ENCODE data around the gene BNC2. TPM values are rescaled to one million over a fixed set of nuclear protein-coding genes. Genes with fewer than 3 reads are reported as not detected.

Gene BNC2
- total RNA-seq, 1 experiment from 2014 or later: 11.7 TPM

DNA sequence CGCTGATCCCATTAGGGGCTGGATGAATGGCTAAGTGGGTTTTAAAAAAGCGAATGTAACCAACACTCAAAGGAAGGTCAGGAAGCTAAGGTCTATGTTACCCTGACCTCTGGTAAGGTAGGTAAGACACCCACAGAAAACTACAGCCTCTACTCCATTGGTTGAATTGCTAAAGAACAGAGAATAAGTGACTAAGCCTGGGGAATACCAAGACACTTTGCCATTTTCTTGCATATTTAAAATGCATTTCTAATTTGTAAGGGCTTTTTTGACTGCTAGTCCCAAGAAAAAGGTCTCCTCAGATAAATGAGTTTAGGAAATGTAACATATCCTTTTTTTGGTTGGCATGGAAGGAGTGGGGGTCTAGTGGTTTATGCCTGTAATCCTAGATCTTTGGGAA lies 368.7 kb downstream of the BNC2 start:
- H3F3A ChIP-seq (ENCODE audit: low read length, unreplicated experiment): no peaks in the 10 kb centered on the region
- no peaks in the 10 kb centered on the region for H3K27me3 ChIP-seq (ENCODE audit: low read length)
- no peak for ATAC-seq
- H3K4me2 ChIP-seq (ENCODE audit: low read length): peak overlapping the region; percentile 52; the same call in 1 of the 2 replicates
- intact Hi-C loops (cut with micrococcal nuclease): no loop called here
- H3K27ac ChIP-seq (ENCODE audit: low read length): peak overlapping the region; percentile 42
- no peak overlapping the region for H2AFZ ChIP-seq (ENCODE audit: low read length)
- H3K9ac ChIP-seq (ENCODE audit: low read length): no peak overlapping the region
- no peaks in the 10 kb centered on the region for H3K9me2 ChIP-seq (replicated peaks; ENCODE audit: low read length)
- H3K4me3 ChIP-seq (ENCODE audit: low read length): no peak overlapping the region
- H3K4me1 ChIP-seq (ENCODE audit: insufficient read depth, low read length): peaks cover 29% of the 10 kb centered on the region
- ChIA-PET CTCF (no interaction called here), POLR2A (ENCODE audit: unreplicated experiment) (no interaction called here)
- no peaks in the 10 kb centered on the region for H3K9me3 ChIP-seq (ENCODE audit: low read length)
- H3K36me3 ChIP-seq (ENCODE audit: low read depth, low read length): no peaks in the 10 kb centered on the region
- no peak for DNase-seq
- no TSS peak for BruUV-seq (replicated peaks)
- no peaks in the 10 kb centered on the region for H3K79me2 ChIP-seq (ENCODE audit: low read length)
- TF ChIP-seq EZH2 (IDR thresholded peaks at IDR 0.05; ENCODE audit: low read length, unreplicated experiment): no peak
- TF ChIP-seq, protein P1, sequence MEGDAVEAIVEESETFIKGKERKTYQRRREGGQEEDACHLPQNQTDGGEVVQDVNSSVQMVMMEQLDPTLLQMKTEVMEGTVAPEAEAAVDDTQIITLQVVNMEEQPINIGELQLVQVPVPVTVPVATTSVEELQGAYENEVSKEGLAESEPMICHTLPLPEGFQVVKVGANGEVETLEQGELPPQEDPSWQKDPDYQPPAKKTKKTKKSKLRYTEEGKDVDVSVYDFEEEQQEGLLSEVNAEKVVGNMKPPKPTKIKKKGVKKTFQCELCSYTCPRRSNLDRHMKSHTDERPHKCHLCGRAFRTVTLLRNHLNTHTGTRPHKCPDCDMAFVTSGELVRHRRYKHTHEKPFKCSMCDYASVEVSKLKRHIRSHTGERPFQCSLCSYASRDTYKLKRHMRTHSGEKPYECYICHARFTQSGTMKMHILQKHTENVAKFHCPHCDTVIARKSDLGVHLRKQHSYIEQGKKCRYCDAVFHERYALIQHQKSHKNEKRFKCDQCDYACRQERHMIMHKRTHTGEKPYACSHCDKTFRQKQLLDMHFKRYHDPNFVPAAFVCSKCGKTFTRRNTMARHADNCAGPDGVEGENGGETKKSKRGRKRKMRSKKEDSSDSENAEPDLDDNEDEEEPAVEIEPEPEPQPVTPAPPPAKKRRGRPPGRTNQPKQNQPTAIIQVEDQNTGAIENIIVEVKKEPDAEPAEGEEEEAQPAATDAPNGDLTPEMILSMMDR (conservative IDR thresholded peaks at IDR 0.05; ENCODE audit: low read depth, low read length): no peak
- no peaks in the 10 kb centered on the region for H4K20me1 ChIP-seq (ENCODE audit: low read length)

DNA sequence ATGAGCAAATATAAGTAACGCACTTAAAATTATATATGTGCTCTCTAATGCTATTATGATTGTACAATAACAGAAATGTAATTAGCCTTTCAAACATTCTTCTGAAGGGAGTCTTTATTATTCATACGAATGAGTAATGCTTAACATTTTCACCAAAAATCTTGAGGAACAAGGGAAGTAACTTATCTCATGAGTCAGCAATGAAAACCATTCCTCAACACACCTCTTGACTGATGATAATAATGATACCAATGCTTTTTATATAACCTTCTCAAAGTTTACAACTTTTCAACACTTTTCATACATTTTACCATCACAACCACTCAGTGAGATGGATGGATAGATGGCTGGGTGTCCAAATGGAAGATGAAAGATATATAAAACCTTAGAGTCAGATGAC lies 369.3 kb downstream of the BNC2 start:
- Histone ChIP-seq H3K27ac (ENCODE audit: low read length) (peak overlapping the region; percentile 48), H3K4me1 (ENCODE audit: insufficient read depth, low read length) (peaks cover 29% of the 10 kb centered on the region), H3K9ac (ENCODE audit: low read length) (no peak overlapping the region), H3K9me2 (replicated peaks; ENCODE audit: low read length) (no peaks in the 10 kb centered on the region), H4K20me1 (ENCODE audit: low read length) (no peaks in the 10 kb centered on the region), H3K4me3 (ENCODE audit: low read length) (no peak overlapping the region), H3F3A (ENCODE audit: low read length, unreplicated experiment) (no peaks in the 10 kb centered on the region), H3K4me2 (ENCODE audit: low read length) (peak overlapping the region; percentile 52), H3K79me2 (ENCODE audit: low read length) (no peaks in the 10 kb centered on the region), H3K9me3 (ENCODE audit: low read length) (no peaks in the 10 kb centered on the region), H3K36me3 (ENCODE audit: low read depth, low read length) (no peaks in the 10 kb centered on the region), H3K27me3 (ENCODE audit: low read length) (no peaks in the 10 kb centered on the region), H2AFZ (ENCODE audit: low read length) (no peak overlapping the region)
- ChIA-PET CTCF (no interaction called here), POLR2A (ENCODE audit: unreplicated experiment) (no interaction called here)
- BruUV-seq (replicated peaks): no TSS peak
- peak; percentile 76 for DNase-seq
- ATAC-seq: peak; percentile 78
- intact Hi-C loops (cut with micrococcal nuclease): no loop called here
- no peak for TF ChIP-seq EZH2phosphoT487 (IDR thresholded peaks at IDR 0.05; ENCODE audit: borderline replicate concordance, low read length)
- TF ChIP-seq, protein P1 (conservative IDR thresholded peaks at IDR 0.05; ENCODE audit: low read depth, low read length): no peak
- TF ChIP-seq EZH2 (IDR thresholded peaks at IDR 0.05; ENCODE audit: low read length, unreplicated experiment): no peak

DNA sequence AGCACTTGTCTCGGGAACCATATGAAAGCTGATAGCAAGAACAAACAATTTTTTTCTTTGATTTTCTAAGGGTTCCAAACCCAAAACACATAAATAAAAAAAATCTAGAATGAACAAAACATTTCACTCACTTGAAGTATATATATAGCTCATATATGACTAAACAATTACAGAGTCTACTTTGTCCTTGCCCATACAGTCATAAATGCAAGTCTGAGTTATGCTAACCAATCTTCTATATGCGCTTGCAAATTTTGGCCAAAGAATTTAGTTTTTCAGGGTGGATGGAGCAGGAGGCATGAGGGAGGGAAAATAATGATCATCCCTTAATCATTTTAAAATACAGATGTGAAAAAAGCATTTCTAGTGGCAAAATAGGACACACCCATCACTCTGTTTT lies 370.1 kb downstream of the BNC2 start:
- DNase-seq (peak; percentile 15), ATAC-seq (peak; percentile 21; the same call in 1 of the 2 replicates)
- POLR2A ChIA-PET (ENCODE audit: unreplicated experiment): interaction anchor here (0.8 kb wide), 1 partner anchor 14 kb away, joined by 6 read pairs; no protein-coding TSS in a partner anchor
- no peak overlapping the region for H3K4me3 ChIP-seq (ENCODE audit: low read length)
- H3K27ac ChIP-seq (ENCODE audit: low read length): peak overlapping the region; percentile 48
- peak overlapping the region; percentile 52; the same call in 1 of the 2 replicates for H3K4me2 ChIP-seq (ENCODE audit: low read length)
- H3K9me2 ChIP-seq (replicated peaks; ENCODE audit: low read length): no peaks in the 10 kb centered on the region
- no peak for TF ChIP-seq EZH2 (IDR thresholded peaks at IDR 0.05; ENCODE audit: low read length, unreplicated experiment)
- no peak for TF ChIP-seq EZH2phosphoT487 (IDR thresholded peaks at IDR 0.05; ENCODE audit: borderline replicate concordance, low read length)
- TF ChIP-seq, protein P1 (conservative IDR thresholded peaks at IDR 0.05; ENCODE audit: low read depth, low read length): no peak
- H4K20me1 ChIP-seq (ENCODE audit: low read length): no peaks in the 10 kb centered on the region
- CTCF ChIA-PET: no interaction called here
- H3K79me2 ChIP-seq (ENCODE audit: low read length): no peaks in the 10 kb centered on the region
- no peaks in the 10 kb centered on the region for H3K27me3 ChIP-seq (ENCODE audit: low read length)
- H2AFZ ChIP-seq (ENCODE audit: low read length): no peak overlapping the region
- H3K4me1 ChIP-seq (ENCODE audit: insufficient read depth, low read length): peaks cover 28% of the 10 kb centered on the region
- H3K36me3 ChIP-seq (ENCODE audit: low read depth, low read length): no peaks in the 10 kb centered on the region
- H3K9ac ChIP-seq (ENCODE audit: low read length): no peak overlapping the region
- H3F3A ChIP-seq (ENCODE audit: low read length, unreplicated experiment): no peaks in the 10 kb centered on the region
- intact Hi-C loops (cut with micrococcal nuclease): no loop called here
- no TSS peak for BruUV-seq (replicated peaks)
- H3K9me3 ChIP-seq (ENCODE audit: low read length): no peaks in the 10 kb centered on the region
